SU-DHL-6 (cell line): ENCODE data around the gene TMEM178A.

Source experiments
- H2AFZ ChIP-seq: fragments of 200-600 bp; sonication (generic); 2 replicates; pipeline ENCODE4 v1.6.1; 2014; ENCODE audit warnings: low read depth, mild to moderate bottlenecking, moderate library complexity, mixed read lengths, antibody characterized with exemption, low read length; ENCODE audit not compliant: severe bottlenecking
- H3F3A ChIP-seq: fragments of 200-600 bp; shearing (Covaris generic); 2 replicates; pipeline ENCODE4 v1.6.0; 2016; ENCODE audit warnings: antibody characterized with exemption, mild to moderate bottlenecking; ENCODE audit not compliant: insufficient read depth
- H3K27ac ChIP-seq: fragments of 200-600 bp; sonication (generic); 2 replicates; pipeline ENCODE4 v1.5.1; 2016; ENCODE audit warnings: low read depth, mild to moderate bottlenecking, low read length, moderate library complexity, mixed read lengths
- H3K27me3 ChIP-seq: fragments of 200-600 bp; sonication (generic), shearing (Covaris generic); 2 replicates; pipeline ENCODE4 v1.6.0; 2014; ENCODE audit warnings: mild to moderate bottlenecking, low read length
- H3K36me3 ChIP-seq: fragments of 200-600 bp; sonication (generic); 2 replicates; pipeline ENCODE4 v1.6.1; 2014; ENCODE audit warnings: mild to moderate bottlenecking, low read length, mixed read lengths
- H3K4me2 ChIP-seq: fragments of 300-600, 200-600 bp; shearing (Covaris generic), sonication (generic); 2 replicates; pipeline ENCODE4 v1.6.0; 2014; ENCODE audit warnings: low read length, low read depth, mild to moderate bottlenecking; ENCODE audit not compliant: poor library complexity, severe bottlenecking
- H3K4me3 ChIP-seq: fragments of 200-600 bp; sonication (generic); 2 replicates; pipeline ENCODE4 v1.5.1; 2014; ENCODE audit warnings: antibody characterized with exemption, low read length, mild to moderate bottlenecking, mixed read lengths; ENCODE audit not compliant: insufficient read depth, poor library complexity, severe bottlenecking
- H3K79me2 ChIP-seq: fragments of 200-600 bp; sonication (generic); 2 replicates; pipeline ENCODE4 v1.6.1; 2014; ENCODE audit warnings: mild to moderate bottlenecking, low read length, moderate library complexity; ENCODE audit not compliant: insufficient read depth
- H3K9ac ChIP-seq: fragments of 200-600 bp; sonication (generic); 2 replicates; pipeline ENCODE4 v1.7.0; 2014; ENCODE audit warnings: mild to moderate bottlenecking, low read length
- H3K9me2 ChIP-seq: fragments of 200-600 bp; sonication (generic); replicated peaks from 2 replicates; pipeline ENCODE4 v1.6.1; 2014; ENCODE audit warnings: low read length; ENCODE audit not compliant: insufficient read depth
- H3K9me3 ChIP-seq: fragments of 200-600 bp; sonication (generic); 2 replicates; pipeline ENCODE4 v1.6.1; 2014; ENCODE audit warnings: low read length, mixed read lengths; ENCODE audit not compliant: insufficient read depth
- H4K20me1 ChIP-seq: fragments of 200-600 bp; sonication (generic); 2 replicates; pipeline ENCODE4 v1.6.1; 2014; ENCODE audit warnings: low read depth, mild to moderate bottlenecking, antibody characterized with exemption, low read length, moderate library complexity, mixed read lengths
- EZH2phosphoT487 ChIP-seq: fragments of 200-600 bp; sonication (generic), shearing (Covaris generic); conservative IDR thresholded peaks from 2 replicates; pipeline ENCODE4 v1.6.1; 2018; ENCODE audit warnings: mild to moderate bottlenecking, antibody characterized with exemption, low read length, moderate library complexity, mixed read lengths
- TF ChIP-seq, protein P1 (sequence below): fragments of 200-600 bp; sonication (generic); IDR thresholded peaks from one replicate; pipeline ENCODE4 v1.5.1; 2017; ENCODE audit warnings: antibody characterized with exemption, mild to moderate bottlenecking, low read length, moderate library complexity; ENCODE audit not compliant: insufficient read depth, poor library complexity, severe bottlenecking

The TMEM178A gene

DNA sequence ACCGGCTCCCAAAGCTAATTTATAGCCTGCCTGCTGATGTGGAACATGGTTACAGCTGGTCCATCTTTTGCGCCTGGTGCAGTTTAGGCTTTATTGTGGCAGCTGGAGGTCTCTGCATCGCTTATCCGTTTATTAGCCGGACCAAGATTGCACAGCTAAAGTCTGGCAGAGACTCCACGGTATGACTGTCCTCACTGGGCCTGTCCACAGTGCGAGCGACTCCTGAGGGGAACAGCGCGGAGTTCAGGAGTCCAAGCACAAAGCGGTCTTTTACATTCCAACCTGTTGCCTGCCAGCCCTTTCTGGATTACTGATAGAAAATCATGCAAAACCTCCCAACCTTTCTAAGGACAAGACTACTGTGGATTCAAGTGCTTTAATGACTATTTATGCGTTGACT is 51.4 kb downstream of the TMEM178A start:
- no peak overlapping the region for H3K4me2 ChIP-seq
- H3K9me2 ChIP-seq, result no peaks in the 10 kb centered on the region

DNA sequence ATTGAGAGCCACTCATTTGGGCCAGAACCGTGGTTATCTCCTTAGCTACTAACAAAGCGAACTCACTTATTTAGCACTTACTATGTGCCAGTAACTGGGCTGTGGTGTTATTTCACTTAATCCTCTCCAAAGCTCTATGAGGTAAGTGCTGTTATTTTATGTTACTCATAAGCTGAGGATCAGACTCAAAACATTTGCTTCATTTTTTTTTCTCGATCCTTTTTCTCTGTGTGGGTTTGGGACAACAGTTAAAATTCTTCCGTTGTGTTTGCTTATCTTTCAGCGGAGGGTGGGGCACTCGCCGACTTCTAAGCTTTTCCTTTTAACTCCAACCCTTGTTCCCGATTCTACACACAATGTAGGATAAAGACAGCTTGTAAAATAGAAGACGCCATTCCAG is 52.8 kb downstream of the TMEM178A start:
- H3K27me3 ChIP-seq, result no peaks in the 10 kb centered on the region
- no peak overlapping the region for H2AFZ ChIP-seq
- H3K36me3 ChIP-seq, result no peaks in the 10 kb centered on the region
- H3K4me3 ChIP-seq, result no peak overlapping the region
- H3K79me2 ChIP-seq, result no peaks in the 10 kb centered on the region
- TF ChIP-seq EZH2phosphoT487, result no peak
- TF ChIP-seq, protein P1, sequence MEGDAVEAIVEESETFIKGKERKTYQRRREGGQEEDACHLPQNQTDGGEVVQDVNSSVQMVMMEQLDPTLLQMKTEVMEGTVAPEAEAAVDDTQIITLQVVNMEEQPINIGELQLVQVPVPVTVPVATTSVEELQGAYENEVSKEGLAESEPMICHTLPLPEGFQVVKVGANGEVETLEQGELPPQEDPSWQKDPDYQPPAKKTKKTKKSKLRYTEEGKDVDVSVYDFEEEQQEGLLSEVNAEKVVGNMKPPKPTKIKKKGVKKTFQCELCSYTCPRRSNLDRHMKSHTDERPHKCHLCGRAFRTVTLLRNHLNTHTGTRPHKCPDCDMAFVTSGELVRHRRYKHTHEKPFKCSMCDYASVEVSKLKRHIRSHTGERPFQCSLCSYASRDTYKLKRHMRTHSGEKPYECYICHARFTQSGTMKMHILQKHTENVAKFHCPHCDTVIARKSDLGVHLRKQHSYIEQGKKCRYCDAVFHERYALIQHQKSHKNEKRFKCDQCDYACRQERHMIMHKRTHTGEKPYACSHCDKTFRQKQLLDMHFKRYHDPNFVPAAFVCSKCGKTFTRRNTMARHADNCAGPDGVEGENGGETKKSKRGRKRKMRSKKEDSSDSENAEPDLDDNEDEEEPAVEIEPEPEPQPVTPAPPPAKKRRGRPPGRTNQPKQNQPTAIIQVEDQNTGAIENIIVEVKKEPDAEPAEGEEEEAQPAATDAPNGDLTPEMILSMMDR, result no peak
- H3K27ac ChIP-seq, result no peak overlapping the region
- H3K9me2 ChIP-seq, result no peaks in the 10 kb centered on the region
- H3F3A ChIP-seq, result no peaks in the 10 kb centered on the region
- H3K9ac ChIP-seq, result no peak overlapping the region
- H3K9me3 ChIP-seq, result no peaks in the 10 kb centered on the region
- H3K4me2 ChIP-seq, result no peak overlapping the region
- H4K20me1 ChIP-seq, result no peaks in the 10 kb centered on the region

More for the DNA sequence above, 51.4 kb downstream of the TMEM178A start:
- no peaks in the 10 kb centered on the region for H3F3A ChIP-seq
- no peaks in the 10 kb centered on the region for H3K27me3 ChIP-seq
- no peak overlapping the region for H2AFZ ChIP-seq
- no peaks in the 10 kb centered on the region for H3K79me2 ChIP-seq
- no peak for TF ChIP-seq EZH2phosphoT487
- TF ChIP-seq, protein P1, result no peak
- H3K27ac ChIP-seq, result no peak overlapping the region
- no peak overlapping the region for H3K4me3 ChIP-seq
- no peak overlapping the region for H3K9ac ChIP-seq
- H4K20me1 ChIP-seq, result no peaks in the 10 kb centered on the region
- H3K9me3 ChIP-seq, result no peaks in the 10 kb centered on the region
- H3K36me3 ChIP-seq, result no peaks in the 10 kb centered on the region

DNA sequence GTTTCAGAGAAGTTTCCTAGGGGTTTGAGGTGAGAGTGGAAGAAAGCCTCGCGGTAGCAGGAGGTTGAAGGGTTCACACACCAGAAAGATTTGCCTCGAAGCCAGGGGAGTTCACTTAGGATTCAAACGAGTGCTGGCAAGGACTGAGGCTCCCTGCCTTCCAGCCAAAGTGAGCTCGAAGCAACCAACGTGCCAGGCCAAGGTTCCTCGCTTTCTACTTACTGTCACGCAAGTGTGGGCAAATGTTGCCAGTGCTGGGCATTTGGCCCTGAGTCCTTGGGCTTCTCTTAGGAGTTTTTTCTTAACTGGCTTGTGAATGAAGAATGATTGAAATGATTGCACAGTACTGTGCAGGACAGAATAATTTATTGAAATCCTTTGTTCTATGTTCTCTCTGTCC is 53.6 kb downstream of the TMEM178A start:
- Histone ChIP-seq H3K79me2 (no peaks in the 10 kb centered on the region), H3K9me3 (no peaks in the 10 kb centered on the region), H2AFZ (no peak overlapping the region), H3K9ac (no peak overlapping the region), H3K27me3 (no peaks in the 10 kb centered on the region), H3K4me3 (no peak overlapping the region), H3K36me3 (no peaks in the 10 kb centered on the region), H4K20me1 (no peaks in the 10 kb centered on the region), H3K4me2 (no peak overlapping the region), H3K9me2 (no peaks in the 10 kb centered on the region), H3K27ac (no peak overlapping the region), H3F3A (no peaks in the 10 kb centered on the region)
- TF ChIP-seq, protein P1, result no peak
- TF ChIP-seq EZH2phosphoT487, result no peak
